NCI-H748 (cell line): Measurements from ENCODE around the gene EIF3L.

Experiments used
- DNase-seq: peaks from one replicate; lab custom pipeline; 2025; ENCODE audit not compliant: unreplicated experiment; lab: John Stamatoyannopoulos, UW

Gene EIF3L

GRCh38 chr22:37925767-37926166, 76.5 kb downstream of the EIF3L start:
- DNase-seq = no peak

GRCh38 chr22:37926358-37926757, 77.1 kb downstream of the EIF3L start:
- DNase-seq = no peak

- no peak for DNase-seq
Measured at GRCh38 chr22:37926771-37927636, 77.8 kb downstream of the EIF3L start.

DNA sequence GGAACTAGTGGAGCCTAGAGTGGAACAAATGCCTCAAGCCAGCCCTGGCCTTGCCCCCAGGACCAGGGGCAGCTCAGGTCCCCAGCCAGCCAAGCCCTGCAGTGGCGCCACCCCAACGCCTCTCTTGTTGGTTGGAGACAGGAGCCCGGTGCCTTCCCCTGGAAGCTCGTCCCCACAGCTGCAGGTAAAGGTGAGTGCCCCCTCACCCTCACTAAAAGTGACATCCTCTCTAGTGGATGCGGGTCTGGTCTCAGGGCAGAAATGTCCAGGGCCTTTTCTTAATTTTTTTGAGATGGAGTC, 78.4 kb downstream of the EIF3L start:
- no peak for DNase-seq

DNA sequence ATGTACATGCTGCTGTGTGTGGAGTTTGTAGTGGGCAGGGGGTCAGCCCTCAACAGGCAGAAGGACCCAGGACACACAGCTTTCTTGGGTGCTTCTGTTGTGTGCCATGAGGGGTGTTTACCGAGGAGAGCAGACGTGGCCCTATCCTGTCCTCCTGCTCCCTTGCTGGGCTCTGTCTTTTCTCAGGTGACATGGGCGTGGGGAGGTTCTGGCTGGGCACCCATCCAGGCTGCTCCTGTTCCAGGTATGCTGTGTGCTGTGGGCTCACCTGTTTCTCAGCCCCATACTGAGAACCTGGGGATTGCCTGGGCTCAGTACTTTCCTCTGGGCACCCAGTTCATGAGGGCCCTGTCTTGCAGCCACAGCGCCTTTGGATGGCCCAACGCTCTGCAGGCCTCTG, 80.2 kb downstream of the EIF3L start:
- no peak for DNase-seq

- peak; percentile 4 for DNase-seq
Measured at GRCh38 chr22:37930270-37930951, 81.2 kb downstream of the EIF3L start.

GRCh38 chr22:37930952-37931440, 81.8 kb downstream of the EIF3L start:
- DNase-seq = peak; percentile 5

GRCh38 chr22:37931893-37932389, 82.7 kb downstream of the EIF3L start:
- DNase-seq = no peak

GRCh38 chr22:37932401-37932800, 83.2 kb downstream of the EIF3L start:
- no peak for DNase-seq

DNA sequence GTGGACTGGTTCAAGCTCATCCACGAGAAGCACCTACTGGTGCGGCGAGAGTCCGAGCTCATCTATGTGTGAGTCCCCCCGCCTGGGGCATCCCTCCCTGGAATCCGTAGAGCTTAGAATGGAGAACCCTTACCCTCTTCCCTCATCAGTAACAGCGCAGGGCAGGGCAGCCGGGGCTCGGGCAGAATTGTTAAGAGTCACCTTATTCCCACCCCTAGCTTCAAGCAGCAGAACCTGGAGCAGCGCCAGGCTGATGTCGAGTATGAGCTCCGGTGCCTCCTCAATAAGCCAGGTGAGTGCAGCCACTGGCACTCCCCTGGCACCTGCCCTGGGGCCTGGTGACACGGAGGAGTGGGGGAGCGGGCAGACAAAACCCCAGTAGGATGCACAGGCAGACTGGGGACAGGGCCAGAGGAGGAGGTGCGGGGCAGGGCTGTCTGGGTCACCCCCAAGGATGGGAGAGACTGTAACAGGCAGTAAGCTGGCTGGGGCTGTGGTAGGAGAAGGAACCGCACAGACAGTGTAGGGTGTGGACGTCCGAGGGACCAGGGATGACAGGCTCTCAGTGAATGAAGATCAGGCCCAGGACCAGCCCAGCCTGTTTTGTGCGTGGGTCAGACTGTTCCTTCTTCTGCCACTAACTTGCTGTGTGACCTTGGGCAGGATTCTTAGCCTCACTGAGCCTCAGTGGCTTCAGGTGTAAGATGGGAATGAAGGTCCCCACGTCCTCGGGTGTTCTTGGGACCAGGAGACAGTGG, 83.8 kb downstream of the EIF3L start:
- DNase-seq = no peak

DNA sequence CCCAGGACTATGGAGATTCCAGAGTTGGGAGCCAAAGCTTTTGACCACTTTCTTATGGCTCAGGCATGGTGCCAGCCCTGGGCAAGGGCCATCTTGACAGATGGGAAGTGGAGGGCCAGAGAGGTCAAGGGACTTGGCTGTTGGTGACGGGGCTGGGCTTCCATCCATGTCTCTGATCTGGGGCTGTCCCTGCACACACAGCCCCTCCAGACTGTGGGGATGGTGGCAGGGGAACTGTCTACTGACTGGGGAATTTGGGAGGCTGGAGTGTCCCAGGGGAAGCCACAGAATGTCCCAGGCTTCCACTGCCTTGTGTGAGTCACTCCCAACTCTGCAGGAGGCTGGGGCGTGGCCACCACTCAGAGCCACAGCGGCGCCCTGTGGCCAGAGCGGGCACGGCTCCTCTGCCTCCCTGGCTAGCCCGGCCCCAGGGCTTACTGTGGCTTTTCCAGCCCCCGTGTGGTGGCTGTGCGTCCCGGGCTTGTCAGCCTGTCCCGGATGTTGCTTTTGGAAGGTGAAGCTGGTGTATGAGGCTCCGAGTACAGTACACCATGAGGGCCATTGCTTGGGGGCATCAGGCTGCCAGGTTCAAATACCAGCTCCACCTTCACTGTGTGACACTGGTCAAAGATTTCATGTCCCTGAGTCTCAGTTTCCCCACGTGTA, 84.6 kb downstream of the EIF3L start:
- peak; percentile 63 for DNase-seq
